Embryonic facial prominence (tissue), 1 donor: Measurements from ENCODE around the gene ST3GAL3.
A peak's percentile ranks its signal among the peaks of the same experiment; 100 is the strongest.

Experiments used
- DNase-seq: peaks from one replicate; pipeline ENCODE4 v3.0.0-alpha.2; 2016; ENCODE audit errors: extremely low spot score

Gene ST3GAL3

DNA sequence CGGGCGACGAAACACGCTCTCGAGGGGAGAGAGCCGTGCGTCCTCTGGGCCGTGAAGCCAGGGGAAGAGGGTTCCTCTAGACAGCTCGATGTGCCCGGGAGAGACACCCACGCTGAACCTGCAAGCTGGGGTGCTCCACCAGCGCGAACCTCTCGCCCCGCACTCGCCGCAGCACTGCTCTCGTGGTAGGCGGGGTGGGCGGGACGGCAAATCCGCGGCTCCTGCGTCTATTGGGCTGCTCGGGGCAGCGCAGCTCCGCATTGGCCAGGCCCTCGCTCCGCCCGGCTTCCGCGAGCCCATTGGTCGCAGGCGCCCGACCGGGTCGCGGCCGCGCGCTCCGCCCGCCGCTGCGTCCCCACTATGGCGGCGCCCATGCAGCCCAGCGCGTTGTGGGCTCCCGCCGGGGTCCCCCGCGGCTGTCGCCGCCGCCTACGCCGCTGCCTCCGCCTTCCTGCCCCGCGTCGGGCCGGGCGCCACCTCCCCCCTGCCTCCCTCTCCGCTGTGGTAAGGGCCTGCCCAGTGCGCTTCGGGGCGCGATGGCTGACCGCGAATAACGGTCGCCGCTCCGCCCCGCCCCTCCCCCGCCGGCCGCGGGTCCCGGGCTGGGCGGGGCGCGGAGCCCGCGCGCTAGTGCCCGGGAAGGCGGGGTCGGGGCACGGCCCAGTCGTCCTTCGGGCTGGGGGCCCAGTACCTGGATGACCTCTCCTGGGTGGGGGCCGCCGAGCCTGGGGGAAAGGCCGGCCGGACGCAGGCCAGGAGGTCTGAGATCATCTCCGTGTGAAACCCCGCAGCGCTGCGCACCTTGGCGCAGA lies at the start of gene ST3GAL3:
TSS of gene ST3GAL3 (plus strand) at position 347 of the 812 bp plus-strand sequence. CDS start 28,727 bp downstream, outside the sequence.
- peak; percentile 66 for DNase-seq

DNA sequence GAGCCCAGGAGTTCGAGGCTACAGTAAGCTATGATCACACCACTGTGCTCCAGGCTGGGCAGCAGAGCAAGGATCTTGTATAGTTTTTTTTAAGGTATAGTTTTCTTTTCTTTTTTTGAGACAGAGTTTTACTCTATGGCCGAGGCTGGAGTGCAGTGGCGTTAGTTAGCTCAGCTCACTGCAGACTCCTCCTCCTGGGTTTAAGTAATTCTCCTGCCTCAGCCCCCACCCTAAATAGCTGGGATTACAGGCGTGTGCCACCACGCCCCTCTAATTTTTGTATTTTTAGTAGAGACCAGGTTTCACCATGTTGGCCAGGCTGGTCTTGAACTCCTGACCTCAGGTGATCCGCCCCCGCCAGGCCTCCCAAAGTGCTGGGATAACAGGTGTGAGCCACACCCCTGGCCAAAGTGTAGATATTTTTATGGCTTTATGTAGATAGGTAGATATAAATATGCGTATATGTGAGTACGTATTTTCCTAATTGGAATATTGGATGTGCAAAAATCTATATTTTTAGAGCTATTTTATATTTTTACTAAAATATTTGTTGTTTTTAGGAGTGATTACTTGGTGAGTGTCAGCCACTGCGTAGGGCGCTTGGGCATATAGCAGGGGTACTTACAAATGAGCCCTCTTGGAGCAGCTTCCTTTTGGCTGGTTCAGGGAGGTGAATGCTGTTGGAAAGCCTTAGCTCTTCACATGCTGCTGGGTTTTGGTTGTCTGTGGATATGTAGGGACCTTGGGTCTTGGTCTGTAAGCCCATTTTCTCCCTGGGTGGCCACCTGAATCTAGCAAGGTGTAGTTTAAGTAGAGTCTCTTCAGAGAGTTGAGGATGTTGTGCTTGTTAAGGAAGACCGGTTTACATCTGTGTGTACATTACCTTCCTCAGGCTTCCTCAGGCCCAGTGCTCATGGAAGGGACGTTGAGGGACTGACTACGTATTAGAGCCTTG lies 47.8 kb upstream of the ST3GAL3 start:
- no peak for DNase-seq

DNA sequence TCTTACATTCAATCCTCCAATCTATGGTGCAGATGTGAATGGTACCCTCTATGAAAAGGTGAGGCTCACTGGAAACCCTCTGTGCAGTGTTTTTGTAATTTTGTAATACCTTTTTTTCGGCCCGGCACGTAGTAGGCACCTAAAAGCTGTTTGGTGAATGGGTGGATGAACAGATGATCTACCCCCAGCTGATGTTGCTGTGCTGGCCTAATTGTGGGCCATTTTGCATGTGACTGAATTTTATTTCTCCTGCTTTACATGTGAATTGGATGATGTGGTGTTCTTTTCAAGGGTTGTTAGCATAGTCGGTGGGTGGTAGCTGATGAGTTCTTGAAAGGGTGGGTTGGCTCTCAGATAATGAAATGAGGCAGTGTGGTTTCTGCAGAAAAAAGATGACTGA lies 47.0 kb upstream of the ST3GAL3 start:
- no peak for DNase-seq

- no peak for DNase-seq
Measured at GRCh38 chr1:43664369-43664768, 43.0 kb upstream of the ST3GAL3 start.

- no peak for DNase-seq
Measured at GRCh38 chr1:43666608-43667007, 40.7 kb upstream of the ST3GAL3 start.

GRCh38 chr1:43668956-43669355 lies 38.4 kb upstream of the ST3GAL3 start:
- no peak for DNase-seq

- DNase-seq: no peak
Measured at GRCh38 chr1:43669878-43670277, 37.5 kb upstream of the ST3GAL3 start.

DNA sequence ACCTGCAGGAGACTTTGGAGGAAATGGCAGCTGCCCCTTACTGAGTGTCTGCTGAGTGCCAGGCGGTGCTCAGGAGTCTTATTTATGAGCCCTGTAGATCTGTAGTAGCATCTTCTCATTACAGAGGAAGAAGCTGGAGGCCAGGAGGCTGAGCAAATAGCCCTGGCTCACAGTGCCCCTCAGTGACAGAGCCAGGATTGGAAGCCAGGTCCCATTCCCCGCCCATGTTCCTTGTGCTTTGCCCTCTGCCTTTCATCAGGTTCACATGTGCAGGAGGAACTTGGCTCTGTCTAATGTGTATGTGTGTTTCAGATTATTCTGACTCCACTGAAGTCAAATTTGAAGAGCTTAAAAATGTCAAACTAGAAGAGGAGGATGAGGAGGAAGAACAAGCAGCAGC lies 36.1 kb upstream of the ST3GAL3 start:
- no peak for DNase-seq

- DNase-seq: no peak
Measured at GRCh38 chr1:43671626-43672330, 35.6 kb upstream of the ST3GAL3 start.

DNA sequence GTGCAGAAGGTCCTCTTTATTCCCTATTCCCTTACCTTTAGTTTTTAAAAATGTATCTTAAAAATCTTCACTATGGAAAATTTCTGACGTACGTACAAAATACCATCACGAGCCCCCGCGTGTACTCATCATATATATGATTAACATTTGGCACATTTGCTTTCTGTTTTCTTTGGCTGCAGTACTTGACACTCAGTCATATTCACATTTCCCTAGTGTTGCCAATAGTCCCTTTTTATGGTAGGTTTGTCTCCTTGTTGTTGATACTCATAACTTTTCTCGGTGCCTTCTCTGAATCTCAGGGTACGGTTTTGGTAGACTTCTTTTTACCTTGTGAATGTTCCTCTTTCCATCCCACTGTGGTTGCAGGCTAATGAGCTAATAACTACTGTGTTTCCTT lies 34.1 kb upstream of the ST3GAL3 start:
- DNase-seq: no peak

- DNase-seq: no peak
Measured at GRCh38 chr1:43678940-43679339, 28.4 kb upstream of the ST3GAL3 start.

- no peak for DNase-seq
Measured at GRCh38 chr1:43683560-43683959, 23.8 kb upstream of the ST3GAL3 start.

GRCh38 chr1:43686801-43687200 lies 20.5 kb upstream of the ST3GAL3 start:
- no peak for DNase-seq

- DNase-seq: no peak
Measured at GRCh38 chr1:43687301-43688108, 19.8 kb upstream of the ST3GAL3 start.

DNA sequence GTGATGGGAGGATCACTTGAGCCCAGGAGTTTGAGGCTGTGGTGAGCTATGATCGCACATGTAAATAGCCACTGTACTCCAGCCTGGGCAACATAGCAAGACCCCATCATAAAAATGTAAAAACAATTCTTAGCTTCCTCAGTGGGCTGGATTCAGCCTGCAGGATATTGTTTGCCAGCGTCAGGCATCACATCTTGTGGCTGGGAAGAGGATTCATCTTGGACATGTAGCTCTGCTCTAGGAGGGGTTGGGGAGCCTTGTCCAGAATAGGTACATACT lies 19.3 kb upstream of the ST3GAL3 start:
- DNase-seq: no peak

DNA sequence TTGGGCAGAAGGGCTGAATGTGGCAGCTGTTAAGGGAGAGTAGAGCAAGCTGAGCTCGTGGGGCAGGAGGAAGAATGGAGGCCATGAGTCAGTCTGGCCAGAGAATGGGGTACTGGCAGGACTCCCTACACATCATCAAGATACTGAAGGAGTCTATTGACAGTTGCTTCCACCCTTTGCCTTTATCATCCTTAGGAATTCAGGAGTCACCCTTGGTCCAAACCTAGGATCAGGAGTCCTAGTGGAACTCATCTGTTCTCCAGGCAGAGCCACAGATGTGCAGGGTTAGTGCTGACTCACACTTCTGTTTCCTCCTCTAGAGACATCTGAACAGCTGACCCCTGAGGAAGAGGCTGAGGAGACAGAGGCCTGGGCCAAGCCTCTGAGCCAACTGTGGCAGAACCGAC lies 18.7 kb upstream of the ST3GAL3 start:
- DNase-seq: no peak

GRCh38 chr1:43689289-43689688 lies 18.0 kb upstream of the ST3GAL3 start:
- DNase-seq: no peak

DNA sequence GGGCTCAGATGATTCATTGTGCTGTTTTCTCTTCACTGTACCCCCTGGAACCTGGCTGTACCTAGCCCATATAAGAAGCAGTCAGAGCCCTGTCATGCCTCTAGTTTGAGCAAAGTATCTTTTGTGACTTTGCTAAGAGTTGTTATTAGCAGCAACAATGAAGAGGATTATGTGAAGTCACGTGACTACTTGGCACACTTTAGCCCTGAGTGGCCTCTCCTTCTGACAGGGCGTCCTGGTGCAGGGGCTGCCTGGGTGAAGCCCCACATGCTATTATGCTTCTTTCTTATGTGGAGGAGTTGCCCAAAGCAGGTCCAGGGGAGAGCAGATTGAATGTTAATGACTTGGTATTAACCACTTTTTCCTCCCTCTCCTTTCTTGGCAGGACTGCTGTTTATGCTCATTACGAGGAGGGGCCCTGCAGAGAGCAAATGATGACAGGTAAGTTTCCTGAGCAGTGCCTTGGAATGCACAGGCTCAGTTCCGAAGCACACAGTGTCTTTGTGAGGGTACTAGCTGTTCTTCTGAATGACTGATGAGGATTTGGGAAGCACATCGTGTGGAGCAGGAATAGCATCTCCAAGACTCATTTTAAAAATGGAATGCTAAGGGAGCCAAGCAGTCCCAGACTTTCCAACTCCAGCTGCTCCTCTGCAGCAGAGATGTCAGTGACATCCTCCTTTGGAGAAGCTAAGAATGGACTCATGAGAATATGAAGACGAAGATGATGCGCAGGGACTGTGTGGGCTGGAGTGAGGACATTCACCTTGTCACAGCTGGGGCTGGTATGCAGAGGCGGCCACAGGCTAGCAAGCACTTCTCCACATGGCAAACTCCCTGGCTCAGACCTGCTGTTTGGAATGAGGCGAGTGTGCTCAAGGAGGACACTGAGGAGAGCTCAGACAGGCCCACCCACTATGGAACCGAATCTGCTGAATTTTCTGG lies 15.2 kb upstream of the ST3GAL3 start:
- no peak for DNase-seq

DNA sequence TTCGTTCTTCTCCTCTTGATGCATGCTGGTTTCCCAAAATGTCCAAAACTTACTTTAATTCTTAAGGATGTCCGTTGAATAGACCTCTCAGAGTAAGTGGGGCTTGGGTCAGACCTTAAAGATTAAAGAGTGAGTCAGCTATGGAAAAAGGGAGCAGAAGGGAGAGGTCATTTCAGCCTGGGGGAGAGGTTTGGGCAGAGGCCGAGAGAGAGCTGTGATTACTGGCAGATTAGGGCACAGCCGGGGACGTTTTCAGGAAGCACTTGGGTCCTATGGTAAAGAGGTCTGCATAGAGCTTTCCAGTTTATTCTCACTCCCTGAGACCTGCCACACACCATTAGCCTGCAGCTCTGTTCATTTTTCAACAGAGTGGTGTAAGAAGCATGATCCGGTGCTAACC lies 14.0 kb upstream of the ST3GAL3 start:
- DNase-seq: no peak

DNA sequence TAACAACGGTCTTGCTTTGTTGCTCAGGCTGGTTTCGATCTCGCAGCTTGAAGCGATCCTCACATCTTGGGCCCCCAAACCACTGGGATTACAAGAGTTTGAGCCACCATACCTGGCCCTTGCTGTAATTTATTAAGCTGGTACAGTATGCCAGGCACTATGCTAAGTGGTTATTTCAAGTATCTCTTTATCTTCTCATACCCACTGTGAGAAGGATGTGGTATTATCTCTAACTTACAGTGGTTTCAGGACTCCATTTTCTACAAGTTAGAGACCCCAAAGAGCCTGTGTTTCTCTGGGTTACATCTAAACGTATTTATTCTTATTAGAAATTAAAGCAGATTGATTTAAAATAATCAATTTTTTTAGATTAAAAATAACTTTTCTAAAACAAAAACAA lies 8.1 kb upstream of the ST3GAL3 start:
- no peak for DNase-seq
